UCSD-AML1 (cell line): Measurements from ENCODE around the gene XYLT1.
"Not testable (repeated sequence)": the region's sequence is repeated elsewhere in the genome, so short reads cannot be mapped to it uniquely, and the experiment has no call there.

Experiments
- DNase-seq: peaks from one replicate; lab custom pipeline; 2025; ENCODE audit not compliant: unreplicated experiment; lab: John Stamatoyannopoulos, UW

XYLT1 gene

DNA sequence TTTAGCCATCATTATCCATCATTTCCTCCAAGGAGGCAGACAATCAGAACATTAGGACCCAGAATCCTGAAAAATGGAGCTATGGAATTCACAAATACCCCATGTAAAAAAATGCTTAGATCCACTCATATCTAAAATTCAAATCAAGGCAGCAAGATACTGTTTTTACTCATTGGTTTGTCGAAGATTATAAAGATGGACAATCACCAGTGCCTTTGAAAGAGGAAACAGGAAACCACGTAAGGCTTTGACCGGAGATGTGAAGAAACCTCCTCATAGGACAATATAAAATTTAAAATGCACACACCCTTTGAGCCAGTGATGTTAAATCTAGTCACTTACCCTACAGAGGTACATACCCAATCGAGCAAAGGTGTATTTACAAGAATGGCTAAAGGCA lies 130.0 kb downstream of the XYLT1 start:
- DNase-seq: no peak

DNA sequence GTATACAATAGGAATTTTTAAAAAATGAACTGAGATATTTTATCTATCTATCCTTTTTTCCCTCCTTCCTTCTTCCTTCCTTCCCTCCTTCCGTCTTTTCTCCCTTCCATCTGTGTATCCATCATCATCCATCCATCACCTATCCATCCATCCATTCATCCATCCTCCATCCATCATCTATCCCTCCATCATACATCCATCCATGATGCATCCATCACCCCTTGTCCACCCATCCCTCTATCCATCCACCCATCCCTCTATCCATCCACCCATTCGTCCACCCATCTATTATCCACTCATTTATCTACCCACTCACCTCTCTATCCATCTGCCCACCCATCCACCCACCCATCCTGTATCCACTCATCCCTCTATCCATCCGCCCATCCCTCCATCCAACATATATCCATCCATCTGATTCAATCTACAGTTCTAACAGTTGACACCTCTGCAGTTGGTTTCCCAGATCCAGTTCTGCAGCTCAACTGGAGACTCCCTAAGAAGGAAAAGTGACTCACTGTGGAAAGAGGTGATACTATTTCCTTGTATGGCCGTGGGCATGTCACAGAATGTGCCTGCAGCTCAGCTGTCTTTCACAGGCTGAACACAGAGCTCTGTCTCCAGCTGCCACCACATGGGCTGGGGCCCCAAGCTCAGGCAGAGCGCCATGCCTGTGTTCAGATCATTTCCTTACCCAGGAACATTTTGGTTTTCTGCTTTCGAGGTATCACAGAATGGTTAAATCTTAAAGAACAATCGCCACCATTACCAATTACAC lies 130.8 kb downstream of the XYLT1 start:
- no peak for DNase-seq

DNA sequence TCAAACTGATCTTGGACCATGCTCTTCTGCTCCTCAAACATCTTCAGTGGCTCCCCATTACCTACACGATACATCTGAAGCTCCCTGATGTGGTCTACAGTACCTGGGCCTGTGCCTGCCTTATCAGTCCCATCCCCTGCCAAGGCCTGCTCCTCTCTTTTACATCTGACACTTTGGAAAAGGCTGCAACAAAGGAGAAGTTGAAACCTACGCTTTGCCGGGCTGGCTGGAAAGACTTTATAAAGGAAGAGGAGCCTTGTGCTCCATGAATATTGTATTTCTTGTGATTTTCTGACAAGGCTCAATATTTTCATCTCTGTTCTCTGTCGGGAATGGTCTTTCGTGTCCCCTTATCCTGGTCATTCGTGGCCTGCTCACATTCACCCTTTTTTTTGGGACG lies 132.5 kb downstream of the XYLT1 start:
- DNase-seq: no peak

DNA sequence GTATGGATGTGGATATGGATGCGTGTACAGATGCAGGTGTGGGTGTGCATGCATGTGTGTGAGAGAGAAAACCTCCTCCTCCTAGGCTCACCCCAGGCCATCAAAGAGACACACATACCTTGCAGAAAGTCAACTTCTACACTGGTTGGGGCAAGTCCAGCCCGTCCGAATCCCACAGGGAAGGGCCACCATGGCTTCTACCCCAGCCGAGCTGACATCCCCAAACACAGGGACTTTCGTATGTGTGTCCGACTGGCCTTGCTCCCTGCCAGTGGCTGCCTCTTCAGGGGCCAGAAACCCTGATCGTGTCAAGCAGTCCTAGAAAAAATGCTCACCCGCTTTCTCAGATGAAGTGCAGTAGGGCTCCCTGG lies 134.2 kb downstream of the XYLT1 start:
- DNase-seq: no peak

DNA sequence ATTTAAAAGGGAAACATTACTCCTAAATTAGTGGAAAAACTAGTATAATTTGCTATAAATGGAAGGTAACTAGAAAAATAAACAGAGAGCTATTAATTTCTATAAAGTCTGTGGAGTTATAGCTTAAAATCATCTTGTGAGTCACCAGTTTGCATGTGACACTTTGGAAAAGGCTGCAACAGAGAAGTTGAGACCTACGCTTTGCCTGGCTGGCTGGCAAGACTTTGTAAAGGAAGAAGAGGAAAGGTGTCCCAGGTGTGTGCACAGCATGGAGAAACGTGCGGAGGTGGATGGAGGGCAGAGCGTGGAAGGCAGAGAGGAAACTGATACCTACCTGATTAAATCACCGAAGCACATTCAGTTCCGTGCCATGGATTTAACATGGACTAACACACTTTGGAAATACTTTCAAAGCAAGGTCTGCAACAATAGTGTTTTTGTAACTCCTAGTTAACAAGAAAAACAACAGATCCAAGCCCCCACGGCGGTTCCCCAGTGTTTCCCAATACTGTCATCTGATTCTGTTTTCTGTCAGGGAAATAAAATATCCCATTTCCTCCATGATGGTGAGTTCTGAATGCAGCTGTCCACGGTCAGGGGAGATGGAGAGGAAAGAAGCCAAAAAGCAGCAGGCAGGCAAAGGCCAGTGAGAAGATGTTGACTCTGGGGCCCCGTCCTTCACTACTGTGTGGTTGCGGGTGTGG lies 134.8 kb downstream of the XYLT1 start:
- no peak for DNase-seq

DNA sequence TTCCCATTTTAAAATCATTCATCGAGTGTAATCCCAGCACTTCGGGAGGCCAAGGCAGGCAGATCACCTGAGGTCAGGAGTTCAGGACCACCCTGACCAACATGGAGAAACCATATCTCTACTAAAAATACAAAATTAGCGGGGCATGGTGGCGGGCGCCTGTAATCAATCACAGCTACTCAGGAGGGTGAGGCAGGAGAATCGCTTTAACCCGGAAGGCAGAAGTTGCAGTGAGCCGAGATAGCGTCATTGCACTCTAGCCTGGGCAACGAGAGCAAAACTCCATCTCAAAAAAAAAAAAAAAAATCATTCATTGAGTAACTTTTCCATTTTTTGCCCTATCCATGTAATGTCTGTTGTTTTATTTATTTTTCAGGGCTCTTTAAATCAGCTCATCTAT lies 135.4 kb downstream of the XYLT1 start:
- not testable (repeated sequence) for DNase-seq

DNA sequence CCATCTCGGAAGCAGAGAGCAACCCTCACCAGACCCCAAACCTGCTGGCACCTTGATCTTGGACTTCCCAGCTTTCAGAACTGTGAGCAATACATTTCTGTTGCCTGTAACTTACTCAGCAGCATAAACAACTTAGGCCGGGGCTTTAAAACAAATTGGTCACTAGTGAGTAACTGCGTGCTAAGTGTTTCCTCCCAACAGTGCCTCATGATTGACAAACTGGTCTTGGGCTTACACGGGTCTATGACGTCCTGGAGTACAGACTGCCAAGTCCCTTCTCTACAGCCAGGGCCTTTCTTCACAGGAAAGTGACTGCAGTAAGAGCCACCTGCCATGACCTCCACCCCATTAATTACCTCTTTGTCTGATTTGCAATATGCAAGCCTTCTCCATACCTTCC lies 136.7 kb downstream of the XYLT1 start:
- DNase-seq: no peak

DNA sequence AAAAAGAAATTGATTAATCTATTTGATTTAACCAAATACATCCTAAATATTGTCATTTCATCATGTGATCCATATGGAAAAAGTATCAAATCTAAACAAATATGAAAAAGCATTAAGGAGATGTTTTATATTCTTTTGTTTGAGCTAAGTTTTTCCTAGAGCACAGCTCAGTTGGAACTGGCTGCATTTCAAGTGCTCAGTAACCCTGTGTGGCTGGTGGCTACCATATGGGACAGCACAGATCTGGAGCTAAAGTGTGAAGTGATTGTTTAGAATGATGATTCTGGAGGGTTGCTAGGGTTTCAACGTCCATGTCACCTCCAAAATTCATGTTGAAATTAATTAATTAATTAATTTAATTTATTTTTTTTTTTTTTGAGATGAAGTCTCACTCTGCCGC lies 137.5 kb downstream of the XYLT1 start:
- no peak for DNase-seq

DNA sequence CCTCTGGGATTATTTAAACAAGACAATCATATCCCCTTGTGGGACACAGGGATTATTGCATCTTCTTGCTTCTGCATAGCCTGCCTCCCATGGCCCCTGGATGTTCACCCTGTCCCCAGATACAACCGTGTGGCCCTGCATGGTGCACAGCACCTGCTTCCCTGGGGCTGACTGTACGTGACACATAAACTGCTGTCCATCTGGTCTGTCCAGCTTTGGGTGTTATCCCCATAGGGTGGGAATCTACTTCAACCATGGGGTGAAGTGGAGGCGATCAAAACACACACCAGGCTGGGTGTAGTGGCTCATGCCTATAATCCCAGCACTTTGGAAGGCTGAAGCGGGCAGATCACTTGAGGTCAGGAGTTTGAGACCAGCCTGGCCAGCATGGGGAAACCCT lies 138.8 kb downstream of the XYLT1 start:
- no peak for DNase-seq

DNA sequence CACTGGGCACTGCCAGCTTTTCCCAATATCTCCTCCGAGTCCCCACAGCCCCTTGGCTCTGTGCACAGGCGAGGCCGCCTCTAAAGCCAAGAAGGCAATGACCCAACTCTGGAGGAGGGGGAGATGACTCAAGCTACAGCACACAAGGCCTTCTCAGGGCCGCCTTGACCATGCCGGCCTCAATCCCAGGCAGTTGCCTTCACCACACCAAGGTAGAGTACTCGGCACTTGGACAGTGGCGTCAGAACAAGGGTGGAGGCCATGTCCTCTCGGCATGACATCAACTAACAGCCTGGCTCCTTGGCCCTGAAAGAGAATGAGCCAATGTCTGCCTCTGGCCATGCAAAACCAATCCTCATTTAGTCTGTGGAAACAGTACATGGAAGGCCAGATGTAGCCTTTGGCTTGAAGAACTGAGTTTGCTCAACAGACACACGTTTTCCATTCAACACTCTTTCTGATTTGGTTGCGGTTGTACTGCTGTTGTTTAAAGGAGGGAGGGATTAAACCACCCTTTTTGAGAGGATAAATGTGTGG lies 139.6 kb downstream of the XYLT1 start:
- DNase-seq: no peak

DNA sequence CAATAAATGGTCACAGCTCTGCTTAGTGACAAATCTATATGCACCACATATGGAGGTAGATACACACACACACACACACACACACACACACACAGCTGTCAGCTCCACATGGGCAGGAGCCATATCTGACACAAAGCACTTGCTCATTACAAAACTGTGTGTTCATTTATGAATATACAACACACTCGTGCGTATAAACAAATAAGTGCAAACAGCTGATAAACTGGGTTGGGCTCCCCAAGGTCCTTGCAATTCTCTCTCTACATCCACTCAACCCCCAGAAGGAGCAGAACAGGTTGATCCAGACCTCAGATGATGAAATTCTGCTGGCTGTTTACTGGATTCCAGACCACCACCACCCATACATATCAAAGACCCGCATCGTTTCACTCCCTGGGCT lies 140.7 kb downstream of the XYLT1 start:
- DNase-seq: no peak

DNA sequence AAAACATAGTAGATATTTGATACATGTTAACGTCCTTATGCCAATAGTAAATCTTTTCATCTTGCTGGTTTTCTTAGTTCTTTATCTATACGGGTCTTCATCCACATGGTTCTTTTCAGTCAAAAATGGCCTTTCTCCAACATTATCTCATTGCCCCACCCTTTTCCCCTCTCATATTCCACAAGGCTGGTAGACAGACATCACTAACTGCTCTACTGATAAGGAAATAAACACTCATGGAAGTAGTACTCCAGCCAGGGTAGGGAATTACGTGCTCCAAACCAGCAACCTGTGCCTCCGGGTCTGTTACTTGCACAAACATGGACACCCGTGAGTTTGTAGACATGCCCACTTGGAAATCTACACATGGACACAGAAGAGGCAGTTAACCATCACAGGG lies 141.4 kb downstream of the XYLT1 start:
- DNase-seq: no peak

DNA sequence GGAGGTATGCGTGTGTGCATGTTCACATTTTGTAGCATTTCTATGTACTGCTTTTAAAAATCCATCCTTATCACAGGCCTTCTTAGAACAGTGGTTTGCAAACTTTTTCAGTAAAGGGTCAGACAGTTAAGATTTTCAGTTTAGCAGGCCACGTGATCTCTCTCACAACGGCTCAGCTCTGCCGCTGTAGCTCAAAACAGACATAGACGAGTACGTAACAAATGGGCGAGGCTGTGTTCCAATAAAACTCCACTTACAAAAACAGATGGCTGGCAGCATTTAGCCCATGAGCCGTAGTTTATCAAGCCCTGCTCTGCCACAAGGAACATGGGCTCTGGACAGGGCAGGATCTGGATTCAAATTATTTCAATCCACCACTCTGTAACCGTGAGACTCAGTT lies 141.8 kb downstream of the XYLT1 start:
- DNase-seq: no peak

DNA sequence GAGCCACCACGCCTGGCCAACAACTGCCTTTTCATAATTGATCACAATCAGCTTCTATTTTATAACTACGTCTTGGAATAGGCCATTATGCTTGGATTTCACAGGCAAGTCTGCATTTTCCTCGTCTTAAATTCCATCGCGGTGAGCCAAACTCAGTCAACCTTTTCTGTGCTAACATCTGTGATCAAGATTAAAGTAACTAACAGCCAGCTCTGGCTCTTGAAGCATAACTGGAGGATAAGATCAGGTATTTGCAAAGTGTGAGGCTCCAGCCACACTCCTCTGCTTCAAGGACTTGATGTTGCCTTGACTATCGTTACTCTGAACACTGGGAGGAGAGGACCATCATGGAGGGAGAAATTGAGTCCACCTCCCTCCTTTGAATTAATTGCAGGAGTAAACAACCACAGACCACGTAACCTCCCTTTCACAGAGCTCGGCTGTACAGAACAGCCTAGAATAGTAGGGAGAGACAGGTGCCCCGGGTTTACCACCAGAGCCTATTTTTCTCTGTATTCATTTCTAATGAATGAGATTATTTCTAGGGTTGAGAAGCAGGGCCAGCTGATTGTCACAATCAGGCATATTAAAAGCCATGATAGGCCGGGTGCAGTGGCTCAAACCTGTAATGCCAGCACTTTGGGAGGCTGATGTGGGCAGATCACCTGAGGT lies 143.0 kb downstream of the XYLT1 start:
- DNase-seq: no peak

DNA sequence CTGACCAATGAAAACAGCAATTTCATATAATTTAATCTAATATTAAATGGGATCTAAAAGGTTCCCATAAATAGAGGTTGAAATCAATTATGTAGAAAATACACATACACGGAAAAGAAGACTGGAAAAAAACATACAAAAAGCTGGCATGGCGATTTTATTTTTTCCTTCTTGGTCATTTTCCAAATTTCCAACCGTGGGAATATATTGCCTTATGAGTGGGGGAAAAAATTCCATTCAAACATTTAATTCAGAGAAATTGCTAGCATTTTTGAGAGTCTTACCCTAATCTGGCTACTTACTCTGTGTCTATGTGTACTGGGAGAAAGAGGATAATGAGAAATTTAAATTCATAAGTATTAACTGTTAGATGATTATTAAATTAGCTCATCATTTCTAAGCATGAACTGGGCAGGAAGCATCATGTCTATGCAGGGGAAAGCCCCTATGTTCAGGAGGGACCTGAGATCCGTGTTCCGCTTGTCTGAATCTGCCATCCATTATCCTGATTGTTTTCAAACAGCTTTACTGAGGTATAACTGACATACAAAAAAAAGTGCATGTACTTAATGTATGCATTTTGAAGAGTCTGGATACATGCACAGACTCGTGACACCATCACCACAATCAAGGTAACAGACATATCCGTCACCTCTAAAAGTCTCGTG lies 145.2 kb downstream of the XYLT1 start:
- DNase-seq: no peak

DNA sequence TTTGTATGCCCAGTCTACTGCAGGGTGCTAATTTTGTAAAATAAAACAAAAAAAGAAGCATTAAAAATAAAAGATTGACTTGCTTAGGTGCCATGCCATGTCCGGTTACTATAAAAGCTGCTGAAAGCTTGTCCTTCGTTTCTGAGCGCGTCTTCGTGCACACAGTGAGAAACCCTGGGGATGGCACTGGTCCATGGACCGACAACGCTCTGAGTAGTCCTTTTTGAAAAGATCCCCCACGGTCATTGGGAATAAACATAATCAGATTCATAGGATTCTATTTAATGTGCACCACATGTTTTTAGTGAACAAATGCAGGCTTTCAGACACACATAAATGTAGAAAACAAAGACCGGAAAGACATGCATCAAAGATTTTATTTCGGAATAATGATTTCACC lies 146.3 kb downstream of the XYLT1 start:
- no peak for DNase-seq

DNA sequence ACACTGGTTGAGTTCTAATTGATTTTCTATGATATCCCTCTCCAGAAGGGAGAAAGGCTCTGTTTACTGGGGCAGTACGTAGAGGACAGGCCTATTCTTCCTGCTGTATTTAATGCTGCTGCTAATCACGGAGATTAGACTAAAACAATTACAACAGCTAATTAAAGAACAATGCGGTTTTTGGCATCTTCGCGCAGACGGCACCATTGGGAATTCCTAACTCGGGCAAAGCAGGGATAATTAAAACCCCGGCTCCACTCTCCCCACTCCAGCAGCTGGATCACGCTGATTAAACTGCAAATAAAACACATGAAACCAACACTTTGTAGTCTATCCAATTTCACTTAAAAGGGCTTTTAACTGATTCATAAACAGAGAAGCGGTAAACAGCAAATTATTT lies 147.6 kb downstream of the XYLT1 start:
- no peak for DNase-seq

DNA sequence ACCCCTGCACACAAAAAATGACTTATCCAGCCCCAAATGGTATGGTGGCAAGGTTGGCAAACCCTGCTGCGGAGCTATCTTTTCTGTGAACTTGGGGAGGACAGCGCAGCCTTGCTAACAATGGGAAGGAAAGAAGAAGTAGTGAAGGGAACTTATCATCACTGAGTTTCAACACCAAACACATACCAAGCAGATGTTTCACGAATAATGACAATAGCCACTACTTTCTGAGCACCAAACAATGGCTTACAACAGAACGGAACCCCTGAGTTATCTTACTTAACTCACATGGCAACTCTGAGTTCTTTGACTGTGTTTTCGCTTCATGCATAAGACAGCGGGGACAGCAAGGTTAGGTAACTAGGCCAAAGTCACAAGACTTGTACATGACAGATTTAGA lies 148.9 kb downstream of the XYLT1 start:
- DNase-seq: no peak

DNA sequence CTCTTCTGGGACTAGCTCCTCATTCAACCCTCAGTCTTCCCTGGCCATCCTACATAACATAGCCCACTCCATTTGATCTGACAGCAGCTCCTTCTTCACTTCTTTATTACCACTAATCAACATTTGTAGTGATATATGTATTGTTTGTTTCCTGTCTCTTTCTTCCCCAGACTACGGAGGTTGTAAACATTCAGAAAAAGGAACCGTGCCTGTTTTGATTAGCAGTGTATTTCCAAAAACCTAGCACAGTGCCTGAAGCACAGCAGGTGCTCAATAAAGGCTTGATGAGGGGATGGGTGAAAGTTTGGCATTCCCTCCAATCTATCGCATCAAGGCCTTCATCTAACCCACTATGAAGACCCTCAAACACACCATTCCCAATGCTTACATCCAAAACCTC lies 150.8 kb downstream of the XYLT1 start:
- no peak for DNase-seq

DNA sequence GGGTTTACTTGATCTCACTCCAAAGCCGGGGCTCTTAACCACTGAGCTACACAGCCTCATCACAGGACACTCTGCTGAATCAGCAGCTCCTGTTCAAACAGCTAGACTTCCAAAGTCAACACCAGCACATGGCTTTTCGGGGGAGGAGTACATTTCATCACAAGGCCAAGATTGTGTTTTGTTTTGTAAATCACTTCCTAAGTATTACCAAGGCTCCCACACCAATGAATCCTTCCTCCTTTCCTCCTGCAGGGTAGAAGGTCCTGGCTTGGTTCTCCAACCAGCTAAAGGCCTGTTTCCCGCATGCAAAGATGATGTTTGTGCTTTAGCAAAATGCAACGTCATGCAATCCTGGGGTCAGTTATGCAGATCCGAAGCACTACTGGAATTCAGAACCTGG lies 152.5 kb downstream of the XYLT1 start:
- DNase-seq: no peak

DNA sequence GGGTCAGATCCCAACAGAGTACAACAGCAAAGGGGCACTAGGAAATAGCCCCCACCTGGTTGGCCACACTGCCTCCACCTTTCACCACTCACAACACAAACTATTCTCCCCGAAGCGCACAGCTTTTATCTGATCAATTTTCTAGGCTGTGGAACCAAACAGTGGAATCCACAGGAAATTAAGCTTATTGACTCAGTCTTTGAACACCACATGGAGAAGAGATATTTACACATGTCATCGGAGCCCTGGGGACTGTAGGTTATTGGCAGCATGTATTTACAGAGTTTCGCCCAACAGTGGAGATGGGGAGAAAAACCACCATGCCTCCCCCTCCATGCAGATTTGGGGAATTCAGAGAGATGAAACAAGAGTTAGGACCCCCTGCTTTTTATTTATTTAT lies 154.8 kb downstream of the XYLT1 start:
- no peak for DNase-seq
